HCT116 (cell line): ENCODE results near the gene SLC28A3. TPM values are rescaled to one million over a fixed set of nuclear protein-coding genes. Genes with fewer than 3 reads are reported as not detected.

Experiments used
- ATAC-seq: fragments of 200-7000 bp; cut with Tn5 transposase; 2 replicates; pipeline ENCODE4 v1.9.1; 2020; ENCODE audit warnings: mild to moderate bottlenecking, moderate library complexity
- BruUV-seq: library from RNA; stranded (reverse); fragments of 400-500 nt; replicated peaks from 2 replicates; lab custom pipeline; 2021; lab: Mats Ljungman, UMichigan
- CTCF ChIA-PET: fragments of 300-600 bp; sonication (Branson Sonifier 250); formaldehyde crosslinking; loops from one replicate; lab custom pipeline; 2021; ENCODE audit warnings: antibody characterized with exemption; lab: Charles Lee
- POLR2A ChIA-PET: fragments of 300-600, 350-600 bp; sonication (Branson Sonifier 250); formaldehyde crosslinking; loops from one replicate; lab custom pipeline; 2021; ENCODE audit warnings: antibody characterized with exemption; lab: Charles Lee
- RAD21 ChIA-PET, 2 experiments: fragments of 300-600 bp; sonication (Branson Sonifier 250); formaldehyde crosslinking; loops; one replicate each; lab custom pipeline; 2023; ENCODE audit warnings: low total read pairs in 2 of 2; ENCODE audit not compliant: uncharacterized antibody in 2 of 2, unreplicated experiment in 2 of 2, low non-redundant PET in 1 of 2; lab: Charles Lee
- DNase-seq: peaks from one replicate; pipeline ENCODE4 v3.0.0-alpha.2; 2010; ENCODE audit warnings: low read depth, low spot score
- H2AFZ ChIP-seq: fragments of 200-600 bp; shearing (Covaris generic), sonication (generic); 2 replicates; pipeline ENCODE4 v1.6.1; 2017; ENCODE audit warnings: low read depth, mixed run types, mixed read lengths, antibody characterized with exemption, low read length; ENCODE audit not compliant: poor library complexity, severe bottlenecking
- H3K27ac ChIP-seq: 2 replicates; pipeline ENCODE4 v1.5.1; 2012; ENCODE audit warnings: low read depth, low read length
- H3K27me3 ChIP-seq: fragments of 200-600 bp; sonication (generic); 2 replicates; pipeline ENCODE4 v1.6.1; 2016; ENCODE audit warnings: mixed run types, low read length, mixed read lengths; ENCODE audit not compliant: insufficient read depth
- H3K36me3 ChIP-seq, 2 experiments: fragments of 200-500 bp in 1 of 2; fragments of 200-600 bp in 1 of 2; sonication (Bioruptor generic) in 1 of 2; sonication (generic) in 1 of 2; 2 replicates each; pipeline versions ENCODE4 v1.5.1 to v1.6.1; 2014 to 2016; ENCODE audit warnings: low read length in 2 of 2, inconsistent platforms in 1 of 2, mixed read lengths in 1 of 2, mixed run types in 1 of 2; ENCODE audit not compliant: insufficient read depth in 2 of 2, control insufficient read depth in 1 of 2
- H3K4me1 ChIP-seq, 2 experiments: fragments of 200-600 bp in 1 of 2; sonication (generic) in 1 of 2; 2 replicates each; pipeline versions ENCODE4 v1.5.1 to v1.6.1; 2012 to 2017; ENCODE audit warnings: low read length in 2 of 2, inconsistent platforms in 1 of 2, mild to moderate bottlenecking in 1 of 2, mixed read lengths in 1 of 2, mixed run types in 1 of 2, moderate library complexity in 1 of 2; ENCODE audit not compliant: insufficient read depth in 2 of 2, control insufficient read depth in 1 of 2
- H3K4me2 ChIP-seq: fragments of 200-600 bp; sonication (generic); 2 replicates; pipeline ENCODE4 v1.6.1; 2017; ENCODE audit warnings: mixed run types, low read length, mixed read lengths
- H3K4me3 ChIP-seq, 2 experiments: fragments of 200-600 bp in 1 of 2; sonication (generic) in 1 of 2; replicated peaks in 1 of 2; 2 replicates each; pipeline ENCODE4 v1.5.1; 2011 to 2016; ENCODE audit warnings: low read length in 2 of 2, control low read depth in 1 of 2, low read depth in 1 of 2, mild to moderate bottlenecking in 1 of 2, mixed read lengths in 1 of 2, mixed run types in 1 of 2
- H3K79me2 ChIP-seq: fragments of 200-600 bp; sonication (generic); 2 replicates; pipeline ENCODE4 v1.6.1; 2017; ENCODE audit warnings: mild to moderate bottlenecking, mixed run types, low read length, moderate library complexity, mixed read lengths; ENCODE audit not compliant: insufficient read depth
- H3K9ac ChIP-seq: fragments of 200-600 bp; sonication (generic); 2 replicates; pipeline ENCODE4 v1.6.1; 2016; ENCODE audit warnings: low read length, mixed read lengths
- H3K9me2 ChIP-seq: fragments of 200-600 bp; sonication (generic), shearing (Covaris generic); 2 replicates; pipeline ENCODE4 v1.6.1; 2017; ENCODE audit warnings: mixed run types, mild to moderate bottlenecking, moderate library complexity; ENCODE audit not compliant: insufficient read depth
- H3K9me3 ChIP-seq, 2 experiments: fragments of 200-500 bp in 1 of 2; fragments of 200-600 bp in 1 of 2; sonication (Bioruptor generic) in 1 of 2; sonication (generic) in 1 of 2; 2 replicates each; pipeline ENCODE4 v1.6.1; 2014 to 2017; ENCODE audit warnings: low read length in 2 of 2, mixed read lengths in 2 of 2, inconsistent platforms in 1 of 2, low read depth in 1 of 2, mild to moderate bottlenecking in 1 of 2, mixed run types in 1 of 2, moderate library complexity in 1 of 2; ENCODE audit not compliant: control insufficient read depth in 1 of 2, insufficient read depth in 1 of 2
- H4K20me1 ChIP-seq: fragments of 200-600 bp; sonication (generic), shearing (Covaris generic); 2 replicates; pipeline ENCODE4 v1.6.1; 2017; ENCODE audit warnings: mixed run types, mild to moderate bottlenecking, moderate library complexity; ENCODE audit not compliant: insufficient read depth
- ATF3 ChIP-seq: IDR thresholded peaks from 2 replicates; pipeline ENCODE4 v1.6.1; 2012
- CBX3 ChIP-seq: IDR thresholded peaks from 2 replicates; pipeline ENCODE4 v1.6.1; 2012; ENCODE audit warnings: low read depth
- EGR1 ChIP-seq: IDR thresholded peaks from 2 replicates; pipeline ENCODE4 v1.6.1; 2012; ENCODE audit warnings: low read depth
- EZH2 ChIP-seq: fragments of 200-600 bp; sonication (generic); IDR thresholded peaks from 2 replicates; pipeline ENCODE4 v1.6.1; 2017; ENCODE audit warnings: antibody characterized with exemption, mixed run types
- FOSL1 ChIP-seq: IDR thresholded peaks from 2 replicates; pipeline ENCODE4 v1.6.1; 2012; ENCODE audit warnings: low read depth
- JUND ChIP-seq: IDR thresholded peaks from 2 replicates; pipeline ENCODE4 v1.6.1; 2012
- POLR2A ChIP-seq: IDR thresholded peaks from 2 replicates; pipeline ENCODE4 v1.7.0; 2011; ENCODE audit warnings: borderline replicate concordance; ENCODE audit not compliant: insufficient read depth, insufficient read length; ENCODE audit errors: extremely low read depth
- POLR2AphosphoS5 ChIP-seq: IDR thresholded peaks from 2 replicates; pipeline ENCODE4 v1.6.1; 2011; ENCODE audit warnings: mild to moderate bottlenecking, low read depth, low read length, moderate library complexity
- RAD21 ChIP-seq: IDR thresholded peaks from 2 replicates; pipeline ENCODE4 v1.6.1; 2012; ENCODE audit warnings: low read depth, mild to moderate bottlenecking
- SP1 ChIP-seq: IDR thresholded peaks from 2 replicates; pipeline ENCODE4 v1.6.1; 2012; ENCODE audit warnings: low read depth
- SRF ChIP-seq: IDR thresholded peaks from 2 replicates; pipeline ENCODE4 v1.6.1; 2012; ENCODE audit warnings: low read depth
- ZFX ChIP-seq: fragments of 450-650 bp; IDR thresholded peaks from 2 replicates; pipeline ENCODE4 v1.6.1; 2017
- intact Hi-C: fragments of 100-400 bp; cut with micrococcal nuclease; formaldehyde crosslinking; loops from 2 replicates; pipeline ENCODE4 v1.10.0; 2022
- total RNA-seq: library from RNA; stranded (reverse); gene quantifications from one replicate; pipeline ENCODE4 v1.2.1, GENCODE V29; 2021; ENCODE audit not compliant: unreplicated experiment
- TF ChIP-seq, protein P1 (sequence below): IDR thresholded peaks from 2 replicates; pipeline ENCODE4 v1.6.1; 2011; ENCODE audit warnings: mild to moderate bottlenecking, low read length, moderate library complexity; ENCODE audit not compliant: insufficient replicate concordance; ENCODE audit errors: extremely low read depth
- TF ChIP-seq, protein P2 (sequence below): IDR thresholded peaks from 2 replicates; pipeline ENCODE4 v1.6.1; 2012

SLC28A3 gene
- total RNA-seq, 1 experiment from 2014 or later = not detected

DNA sequence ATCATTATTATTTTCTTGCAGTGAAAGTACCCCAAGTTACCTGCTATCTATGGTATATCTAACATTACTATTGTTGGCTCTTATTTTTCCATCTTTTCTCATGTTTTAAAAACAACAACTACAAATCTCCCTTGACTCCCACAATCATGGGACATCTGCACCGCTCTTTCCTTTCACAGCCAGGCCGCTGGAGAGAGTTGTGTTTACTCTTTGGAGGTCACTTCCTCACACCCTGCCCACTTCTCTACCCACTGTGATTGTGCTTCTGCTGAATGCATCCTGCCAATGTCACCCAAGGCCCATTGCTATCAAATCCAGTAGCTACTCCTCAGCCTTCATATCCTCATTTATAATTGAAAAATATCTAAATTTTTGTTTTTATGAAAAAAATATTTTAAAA lies 29.7 kb downstream of the SLC28A3 start:
- TF ChIP-seq RAD21 (no peak), POLR2AphosphoS5 (no peak), ZFX (no peak), SRF (no peak), JUND (no peak), EGR1 (no peak), FOSL1 (no peak), SP1 (no peak), POLR2A (no peak), ATF3 (no peak), EZH2 (no peak), CBX3 (no peak)
- TF ChIP-seq, protein P1, sequence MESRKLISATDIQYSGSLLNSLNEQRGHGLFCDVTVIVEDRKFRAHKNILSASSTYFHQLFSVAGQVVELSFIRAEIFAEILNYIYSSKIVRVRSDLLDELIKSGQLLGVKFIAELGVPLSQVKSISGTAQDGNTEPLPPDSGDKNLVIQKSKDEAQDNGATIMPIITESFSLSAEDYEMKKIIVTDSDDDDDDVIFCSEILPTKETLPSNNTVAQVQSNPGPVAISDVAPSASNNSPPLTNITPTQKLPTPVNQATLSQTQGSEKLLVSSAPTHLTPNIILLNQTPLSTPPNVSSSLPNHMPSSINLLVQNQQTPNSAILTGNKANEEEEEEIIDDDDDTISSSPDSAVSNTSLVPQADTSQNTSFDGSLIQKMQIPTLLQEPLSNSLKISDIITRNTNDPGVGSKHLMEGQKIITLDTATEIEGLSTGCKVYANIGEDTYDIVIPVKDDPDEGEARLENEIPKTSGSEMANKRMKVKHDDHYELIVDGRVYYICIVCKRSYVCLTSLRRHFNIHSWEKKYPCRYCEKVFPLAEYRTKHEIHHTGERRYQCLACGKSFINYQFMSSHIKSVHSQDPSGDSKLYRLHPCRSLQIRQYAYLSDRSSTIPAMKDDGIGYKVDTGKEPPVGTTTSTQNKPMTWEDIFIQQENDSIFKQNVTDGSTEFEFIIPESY = no peak
- TF ChIP-seq, protein P2, sequence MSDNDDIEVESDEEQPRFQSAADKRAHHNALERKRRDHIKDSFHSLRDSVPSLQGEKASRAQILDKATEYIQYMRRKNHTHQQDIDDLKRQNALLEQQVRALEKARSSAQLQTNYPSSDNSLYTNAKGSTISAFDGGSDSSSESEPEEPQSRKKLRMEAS = no peak
- ChIA-PET RAD21 (no interaction called here), POLR2A (no interaction called here), CTCF (no interaction called here)
- Histone ChIP-seq H3K9me3 (no peaks in the 10 kb centered on the region), H3K36me3 (no peaks in the 10 kb centered on the region), H3K9me2 (no peaks in the 10 kb centered on the region), H2AFZ (no peak overlapping the region), H3K9ac (no peak overlapping the region), H4K20me1 (no peaks in the 10 kb centered on the region), H3K4me3 (no peak overlapping the region), H3K79me2 (no peaks in the 10 kb centered on the region), H3K4me1 (no peaks in the 10 kb centered on the region), H3K4me2 (no peak overlapping the region), H3K27ac (no peak overlapping the region), H3K27me3 (no peaks in the 10 kb centered on the region)
- ATAC-seq (no peak), DNase-seq (no peak)
- intact Hi-C loops = no loop called here
- BruUV-seq = no TSS peak
